ENCODE measurements around the gene CENPP.

- TF ChIP-seq CTCF (IDR thresholded peaks at IDR 0.05; ENCODE audit: low read depth, low read length, missing input control), result no peak
- TF ChIP-seq TAF1 (conservative IDR thresholded peaks at IDR 0.05), result no peak
- no peak for TF ChIP-seq RXRA (IDR thresholded peaks at IDR 0.05)
- no peak for TF ChIP-seq ZBTB33 (IDR thresholded peaks at IDR 0.05)
- no peak for TF ChIP-seq RAD21 (IDR thresholded peaks at IDR 0.05)
- no peak for TF ChIP-seq SP1 (IDR thresholded peaks at IDR 0.05)
- no peak for TF ChIP-seq EGR1 (IDR thresholded peaks at IDR 0.05; ENCODE audit: low read depth in 2 of 2)
Observed at GRCh38 chr9:92408747-92409478, 83.2 kb downstream of the CENPP start.
